NCI-H2171 (cell line): ENCODE measurements around the gene GGA1.

Experiments used
- DNase-seq: peaks from one replicate; lab custom pipeline; 2025; lab: John Stamatoyannopoulos, UW

GGA1 gene

DNA sequence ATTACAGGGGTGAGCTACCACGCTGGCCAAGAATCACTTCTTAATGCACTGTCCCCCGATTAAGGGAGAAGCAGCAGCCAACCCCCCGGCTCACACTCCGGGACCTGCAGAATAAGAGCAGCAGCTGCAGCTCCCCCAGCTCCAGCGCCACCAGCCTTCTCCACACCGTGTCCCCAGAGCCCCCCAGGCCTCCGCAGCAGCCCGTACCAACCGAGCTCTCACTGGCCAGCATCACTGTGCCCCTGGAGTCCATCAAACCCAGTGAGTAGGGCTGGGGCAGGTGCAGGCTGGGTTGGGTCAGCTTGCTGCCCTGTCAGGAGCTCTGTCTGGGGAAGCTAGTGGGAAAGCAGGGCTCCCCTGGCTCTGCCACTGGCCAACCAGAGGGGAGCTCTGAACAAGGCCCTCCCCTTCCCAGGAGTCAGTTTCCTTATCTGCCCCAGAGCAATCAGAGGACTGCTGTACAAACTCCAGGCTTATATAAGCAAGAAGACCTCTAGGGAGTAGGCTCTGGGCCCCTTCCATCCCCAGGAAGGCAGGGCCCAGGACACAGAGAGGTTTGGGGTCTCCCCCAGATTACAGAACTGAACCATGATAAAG is 22.3 kb downstream of the GGA1 start:
- no peak for DNase-seq

DNA sequence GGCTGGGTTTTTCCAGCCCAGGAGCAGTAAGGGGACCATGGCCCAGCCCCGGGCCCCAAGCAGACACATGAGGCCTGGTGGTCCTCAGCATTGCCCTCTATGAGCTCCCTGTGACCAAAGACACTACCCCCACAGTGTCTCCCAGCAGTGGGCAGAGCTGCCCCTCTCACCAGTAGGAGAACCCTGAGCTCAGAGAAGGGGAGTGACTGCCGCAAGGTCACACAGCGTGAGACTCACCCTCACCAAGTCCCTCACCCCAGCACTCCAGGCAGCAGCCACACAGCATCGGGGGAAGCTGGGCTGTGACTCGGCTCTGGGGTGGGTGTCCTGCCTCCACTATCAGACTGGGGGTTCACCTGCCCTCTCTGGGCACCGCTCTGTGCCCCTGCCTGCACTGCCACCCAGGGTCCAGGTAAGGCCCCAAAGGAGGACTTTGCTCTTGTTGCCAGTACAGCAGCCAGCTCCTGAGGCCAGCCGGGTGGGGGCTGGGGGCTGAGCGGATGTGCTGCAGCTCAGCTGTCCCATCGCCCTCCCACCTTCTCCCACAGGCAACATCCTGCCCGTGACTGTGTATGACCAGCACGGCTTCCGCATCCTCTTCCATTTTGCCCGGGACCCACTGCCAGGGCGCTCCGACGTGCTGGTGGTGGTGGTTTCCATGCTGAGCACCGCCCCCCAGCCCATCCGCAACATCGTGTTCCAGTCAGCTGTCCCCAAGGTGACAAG is 23.0 kb downstream of the GGA1 start:
- DNase-seq, result no peak

GRCh38 chr22:37632174-37633088 is 23.8 kb downstream of the GGA1 start:
- DNase-seq, result no peak

DNA sequence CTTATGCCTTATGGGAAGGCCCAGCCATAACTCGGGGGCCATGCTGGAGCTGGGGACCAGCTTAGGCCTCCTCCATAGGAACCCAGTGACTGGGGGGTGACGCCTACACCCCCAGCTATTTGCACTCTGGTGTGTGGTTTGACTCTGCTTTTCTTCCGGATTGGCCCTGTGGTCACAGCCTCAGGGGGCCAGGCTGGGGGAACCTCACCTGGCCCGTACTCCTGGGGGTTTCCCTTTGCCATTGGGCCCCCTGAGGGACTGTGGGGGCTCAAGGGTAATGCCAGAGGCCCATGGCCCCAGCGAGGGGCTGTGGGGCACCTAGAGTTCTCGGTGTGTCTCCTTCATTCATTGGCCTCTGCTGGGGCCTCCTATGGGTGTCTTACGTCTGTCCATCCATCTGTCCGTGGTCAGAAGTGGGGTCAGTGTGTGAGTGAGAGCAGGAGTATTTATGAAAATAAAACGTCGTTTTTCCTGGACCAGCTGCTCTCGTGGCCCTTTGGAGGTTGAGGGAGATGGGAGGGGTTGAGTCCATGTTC is 24.5 kb downstream of the GGA1 start:
- DNase-seq, result no peak

DNA sequence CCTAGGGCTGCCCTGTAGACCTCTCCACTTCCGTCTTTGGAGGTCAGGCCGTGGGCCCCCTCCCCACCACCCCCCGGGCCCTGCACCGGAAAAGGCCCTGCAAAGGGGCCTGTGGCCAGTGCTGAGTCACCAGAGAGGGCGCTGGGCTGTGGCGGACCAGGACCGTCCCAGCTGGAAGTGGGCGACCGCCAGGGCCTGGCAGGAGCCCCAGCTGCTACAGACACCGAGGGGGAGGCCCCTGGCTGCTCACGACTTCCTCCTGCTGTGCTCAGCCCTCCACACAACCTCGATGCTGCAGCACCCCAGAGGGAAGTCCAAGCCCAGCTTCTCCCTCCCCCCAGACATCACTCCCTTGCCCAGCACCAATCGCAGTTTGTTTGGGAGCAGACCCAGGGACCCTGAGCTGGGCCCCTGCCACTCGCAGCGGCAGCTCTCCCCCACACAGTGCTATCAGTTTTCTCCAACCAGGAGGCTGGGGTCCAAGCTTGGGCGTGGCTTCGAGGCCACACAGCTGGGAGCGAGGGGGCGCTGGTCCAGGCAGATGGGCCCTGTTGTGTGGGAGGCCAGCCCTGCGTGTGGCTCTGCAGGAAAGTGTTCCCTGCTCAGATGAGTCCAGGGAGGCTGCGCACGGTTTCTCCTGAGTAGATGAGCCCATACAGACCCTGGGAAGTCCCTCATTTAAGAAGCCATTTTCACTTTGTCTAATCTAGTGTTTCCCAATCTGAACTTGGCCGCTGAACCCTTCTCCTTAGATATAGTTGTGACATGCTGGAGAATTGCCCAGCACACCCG is 25.2 kb downstream of the GGA1 start:
- peak; percentile 33 for DNase-seq

DNA sequence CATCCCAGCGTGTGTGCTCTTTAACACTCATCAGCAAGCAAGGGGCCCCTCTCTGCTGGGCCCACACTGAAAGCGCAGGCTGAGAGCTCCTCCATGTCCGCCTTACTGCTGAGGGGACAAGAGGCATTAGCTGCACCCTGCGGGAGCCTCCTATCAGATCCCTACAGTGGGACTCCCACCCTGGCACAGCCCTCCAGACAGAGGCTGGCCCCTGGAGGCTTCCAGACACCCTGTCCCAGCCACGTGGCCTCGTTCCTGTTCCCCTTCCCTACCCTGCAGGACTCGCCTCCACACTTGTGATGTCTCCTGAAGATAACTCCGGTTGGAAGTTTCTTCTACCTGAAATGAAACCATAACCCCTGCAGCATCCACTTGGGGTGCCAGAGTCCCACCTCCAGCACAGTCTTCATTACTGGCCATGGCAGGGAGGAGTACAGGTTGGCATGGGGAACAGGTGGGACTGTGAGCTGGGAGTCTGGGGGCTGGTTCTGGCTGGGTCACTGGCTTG is 25.8 kb downstream of the GGA1 start:
- no peak for DNase-seq

DNA sequence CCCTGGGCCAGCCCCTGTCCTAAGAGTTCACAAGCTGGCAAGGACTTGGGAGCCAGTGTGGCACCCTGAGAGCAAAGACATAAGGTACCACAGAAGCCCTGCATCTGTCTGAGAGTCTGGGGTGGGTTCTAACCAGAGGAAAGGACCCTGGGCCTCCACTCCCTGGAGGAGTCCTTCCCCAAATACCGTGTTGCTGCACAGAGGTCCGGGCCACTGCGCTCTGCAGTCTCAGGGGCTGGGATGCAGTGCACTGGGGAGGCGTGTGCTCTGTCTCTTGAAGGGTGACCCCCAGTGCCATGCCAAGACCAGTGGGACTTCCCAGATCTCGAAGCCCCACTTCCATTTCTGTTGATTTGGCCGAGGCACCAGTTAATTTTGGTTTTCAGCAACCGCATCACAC is 26.5 kb downstream of the GGA1 start:
- no peak for DNase-seq

DNA sequence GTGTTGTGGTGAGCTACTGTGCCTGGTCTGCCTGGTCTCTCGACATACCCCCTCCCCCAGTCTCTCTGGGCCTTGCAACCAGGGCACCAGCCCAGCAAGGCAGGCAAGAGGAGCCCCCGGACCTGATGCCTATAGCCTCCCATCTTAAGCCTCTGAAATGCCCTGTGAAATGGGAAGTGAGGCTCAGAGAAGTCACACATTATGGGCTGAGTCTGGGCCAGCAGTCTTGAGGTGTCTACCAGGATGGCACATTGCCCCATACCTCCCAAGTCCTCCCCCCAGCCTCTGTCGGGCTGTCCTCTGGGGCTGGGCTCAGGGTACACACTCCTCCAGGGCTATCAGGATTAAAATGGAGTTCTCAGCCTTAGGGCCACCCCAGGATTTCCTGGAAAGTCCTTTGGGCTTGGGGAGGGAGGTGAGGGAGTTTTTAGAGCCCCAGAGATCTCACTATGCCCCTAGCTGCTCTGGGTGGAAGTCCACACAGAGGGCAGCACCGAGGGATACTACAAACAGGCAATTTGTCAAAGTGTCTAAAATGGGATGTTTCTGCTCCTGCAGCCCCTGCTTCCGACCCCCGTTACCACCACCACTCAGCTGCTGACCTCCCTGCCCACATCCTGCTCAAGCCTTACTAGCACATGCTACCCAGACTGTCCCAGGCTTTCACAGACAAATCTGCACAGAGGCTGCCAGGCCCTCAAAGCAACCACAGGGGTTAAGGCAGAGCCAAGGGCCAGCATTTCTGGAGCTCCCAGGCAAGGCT is 27.7 kb downstream of the GGA1 start:
- DNase-seq, result no peak

- DNase-seq, result no peak
These were observed 28.3 kb downstream of the GGA1 start for GRCh38 chr22:37636949-37637273.

- no peak for DNase-seq
These were observed 29.9 kb downstream of the GGA1 start for GRCh38 chr22:37638391-37639069.

GRCh38 chr22:37639070-37639760 is 30.6 kb downstream of the GGA1 start, which contains the start of gene SH3BP1:
Gene SH3BP1, plus strand, starts transcription at chr22:37639669. Its CDS starts 119 bp downstream, at chr22:37639788.
- peak; percentile 47 for DNase-seq

- DNase-seq, result no peak
These were observed 31.3 kb downstream of the GGA1 start for GRCh38 chr22:37639771-37640590.

DNA sequence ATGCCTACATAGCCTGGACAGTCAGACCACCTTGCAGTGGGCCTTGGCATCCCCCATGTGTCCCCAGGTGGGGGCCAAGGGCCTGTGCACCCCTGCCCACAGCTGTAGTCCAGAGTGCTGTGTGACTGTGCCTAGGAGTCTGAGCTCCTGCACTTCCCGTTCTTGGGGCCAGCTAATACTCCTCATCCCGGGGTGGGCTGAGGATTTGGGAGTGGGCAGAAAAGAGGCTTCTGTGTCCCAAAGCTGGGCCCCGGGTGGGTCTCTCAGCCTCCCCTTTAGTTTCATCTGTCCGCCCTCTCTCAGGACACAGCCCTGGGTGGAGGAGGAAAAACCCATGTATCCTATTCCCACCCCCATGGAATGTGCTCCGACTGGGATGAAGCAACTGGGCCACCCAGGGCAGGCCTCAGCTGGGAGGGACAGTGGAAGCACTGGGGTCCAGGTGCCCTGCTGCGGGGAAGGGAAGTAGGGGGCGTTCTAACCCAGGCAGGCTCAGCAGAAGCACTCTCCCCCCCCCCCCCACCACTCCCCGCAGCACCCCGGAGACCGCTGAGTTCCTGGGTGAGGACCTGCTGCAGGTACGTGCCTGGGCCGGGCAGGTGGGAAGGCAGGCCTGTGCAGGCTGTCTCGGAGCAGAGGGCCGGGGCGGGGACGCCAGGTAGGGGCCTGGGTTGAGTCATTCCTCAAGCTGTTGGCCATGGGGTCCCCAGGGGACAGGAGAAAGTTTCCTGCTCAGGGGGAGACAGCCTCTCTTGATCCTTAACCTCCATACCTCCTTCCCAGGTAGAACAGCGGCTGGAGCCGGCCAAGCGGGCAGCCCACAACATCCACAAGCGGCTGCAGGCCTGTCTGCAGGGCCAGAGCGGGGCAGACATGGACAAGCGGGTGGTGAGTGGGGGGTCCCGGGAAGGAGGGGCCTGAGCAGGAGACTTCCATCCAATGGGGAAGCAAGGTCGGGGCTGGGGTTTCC is 32.2 kb downstream of the GGA1 start:
- DNase-seq, result peak; percentile 69

DNA sequence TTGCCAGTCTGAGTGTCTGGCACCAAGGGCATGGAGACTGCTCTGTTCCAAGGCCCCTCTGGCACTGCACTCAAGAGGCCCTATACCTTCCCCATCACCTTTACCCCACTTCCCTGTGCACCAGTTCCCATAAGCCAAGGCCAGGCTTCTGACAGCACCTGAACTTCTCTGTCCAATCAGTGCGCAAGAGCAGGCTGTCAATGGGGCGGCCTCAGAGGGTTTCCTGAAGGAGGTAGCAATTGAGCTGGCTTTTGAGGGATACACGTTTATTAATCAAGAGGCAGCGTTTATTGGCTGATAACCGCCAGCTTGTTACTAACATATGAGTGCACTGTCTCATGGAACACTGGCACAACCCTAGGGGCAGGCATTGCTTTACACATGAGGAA is 32.9 kb downstream of the GGA1 start:
- no peak for DNase-seq

DNA sequence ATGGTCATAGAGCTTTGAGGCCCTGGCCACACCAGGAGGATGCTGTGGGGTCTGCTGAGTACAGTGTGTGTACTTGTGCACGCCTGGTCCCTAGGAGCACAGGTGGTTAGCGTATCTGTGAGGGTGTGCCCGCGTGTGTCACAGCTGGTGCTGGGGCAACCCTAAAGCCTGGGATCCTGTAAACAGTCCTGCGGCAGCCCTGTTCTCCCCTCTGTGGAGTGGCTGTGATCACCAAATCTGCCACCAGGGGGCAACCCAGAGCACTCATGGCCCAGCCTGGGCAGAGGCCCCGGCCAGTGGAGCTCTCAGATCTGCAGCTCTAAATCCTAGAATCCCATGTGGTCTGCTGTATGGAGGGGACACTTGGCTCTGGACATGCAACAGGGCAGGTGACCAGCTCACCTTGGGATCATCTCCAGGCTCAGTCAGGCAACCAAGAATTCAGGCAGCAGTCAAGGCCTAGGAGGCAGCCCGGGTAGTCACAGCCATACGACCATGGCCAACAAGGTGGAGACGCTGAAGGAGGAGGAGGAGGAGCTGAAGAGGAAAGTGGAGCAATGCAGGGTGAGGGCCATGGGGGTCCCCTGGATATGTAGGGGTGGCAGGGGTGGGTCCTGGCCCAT is 34.7 kb downstream of the GGA1 start:
- peak; percentile 43 for DNase-seq

DNA sequence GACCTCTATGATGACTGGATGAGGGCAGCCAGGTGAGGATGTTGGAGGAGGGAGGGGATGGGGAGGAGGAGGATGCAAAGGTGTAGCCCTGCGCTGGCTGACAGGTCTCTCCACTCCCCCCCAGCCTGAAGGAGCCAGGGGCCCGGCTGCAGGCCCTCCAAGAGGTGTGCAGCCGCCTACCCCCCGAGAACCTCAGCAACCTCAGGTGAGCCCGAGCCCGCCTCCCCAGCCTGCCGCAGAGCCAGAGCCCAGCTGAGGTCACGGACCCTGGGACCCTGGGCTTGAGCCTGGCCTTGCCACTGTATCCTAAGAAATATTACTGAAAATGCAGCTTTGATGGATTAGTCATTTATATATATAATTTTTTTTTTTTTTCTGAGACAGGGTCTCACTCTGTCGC is 38.7 kb downstream of the GGA1 start:
- no peak for DNase-seq

GRCh38 chr22:37647928-37648327 is 39.3 kb downstream of the GGA1 start:
- DNase-seq, result no peak
